Mucosa of descending colon (tissue), 3 donors: ENCODE results near the gene SH3RF3. TPM values are rescaled to one million over a fixed set of nuclear protein-coding genes. Genes with fewer than 3 reads are reported as not detected.

ENCODE experiments used
- ATAC-seq: fragments of 200-7000 bp; cut with Tn5 transposase; one replicate; pipeline ENCODE4 v1.9.1; 2020; ENCODE audit warnings: mild to moderate bottlenecking, moderate library complexity
- DNase-seq, 3 donors: peaks; one replicate each; pipeline ENCODE4 v3.0.0-alpha.2; 2020
- H3K36me3 ChIP-seq: fragments of 200-600 bp; one replicate; pipeline ENCODE4 v1.8.0; 2021; ENCODE audit warnings: low read depth, mild to moderate bottlenecking
- H3K4me1 ChIP-seq: fragments of 200-600 bp; one replicate; pipeline ENCODE4 v1.8.0; 2021; ENCODE audit warnings: low read depth, mild to moderate bottlenecking
- H3K4me3 ChIP-seq: fragments of 200-600 bp; one replicate; pipeline ENCODE4 v1.8.0; 2021; ENCODE audit warnings: mild to moderate bottlenecking
- H3K9me3 ChIP-seq: fragments of 200-600 bp; one replicate; pipeline ENCODE4 v1.8.0; 2021; ENCODE audit warnings: mild to moderate bottlenecking
- CTCF ChIP-seq: fragments of 200-600 bp; IDR thresholded peaks from one replicate; pipeline ENCODE4 v1.8.0; 2022; ENCODE audit warnings: antibody characterized with exemption, mild to moderate bottlenecking
- intact Hi-C, 2 donors: fragments of 100-400 bp; cut with DNase I in 1 of 2; cut with micrococcal nuclease in 1 of 2; formaldehyde crosslinking; loops; one replicate each; pipeline versions ENCODE4 v1.11.0 to v1.11.1; 2022; cut with DNase I, micrococcal nuclease
- total RNA-seq, 3 donors: library from RNA; stranded (reverse); fragmentation: NEBNext Ultra II Directional in 2 of 3; extraction: Animal tissue kit (Norgen Biotek cat#: 25700) in 2 of 3; gene quantifications; one replicate each; pipeline versions ENCODE4 v1.2.1 to v1.2.4, GENCODE V29; 2021 to 2023
- donor health status: DM: no; HTN: no; CAD: no; lungs with moderate emphysema.
- donor health status: DM: no; HTN: no; CAD: no.
- donor health status: DM: no; HTN: yes; CAD: no.

Gene SH3RF3
- total RNA-seq, 3 donors from 2014 or later: 1.9 to 3.7 (median 3.0) TPM

GRCh38 chr2:109288544-109289368 is 159.8 kb downstream of the SH3RF3 start:
- intact Hi-C loops: no loop called here
- ATAC-seq: no peak
- no peaks in the 10 kb centered on the region for H3K4me1 ChIP-seq

GRCh38 chr2:109289504-109290222 is 160.7 kb downstream of the SH3RF3 start:
- H3K4me3 ChIP-seq: no peak overlapping the region
- intact Hi-C loops: no loop called here
- no peak for ATAC-seq
- no peaks in the 10 kb centered on the region for H3K4me1 ChIP-seq
- H3K9me3 ChIP-seq: no peaks in the 10 kb centered on the region
- no peak for TF ChIP-seq CTCF
- H3K36me3 ChIP-seq: no peaks in the 10 kb centered on the region
- DNase-seq: no peak

More at GRCh38 chr2:109288544-109289368, 159.8 kb downstream of the SH3RF3 start:
- Histone ChIP-seq H3K9me3 (no peaks in the 10 kb centered on the region), H3K36me3 (no peaks in the 10 kb centered on the region), H3K4me3 (no peak overlapping the region)
- TF ChIP-seq CTCF: no peak
- no peak for DNase-seq

GRCh38 chr2:109290887-109291643 is 162.1 kb downstream of the SH3RF3 start:
- no peak for DNase-seq
- TF ChIP-seq CTCF: no peak
- H3K4me3 ChIP-seq: no peak overlapping the region
- intact Hi-C loops: no loop called here
- no peaks in the 10 kb centered on the region for H3K9me3 ChIP-seq
- H3K4me1 ChIP-seq: no peaks in the 10 kb centered on the region
- no peaks in the 10 kb centered on the region for H3K36me3 ChIP-seq
- ATAC-seq: no peak

- no peak for ATAC-seq
- intact Hi-C loops: no loop called here
- Histone ChIP-seq H3K36me3 (no peaks in the 10 kb centered on the region), H3K4me3 (no peak overlapping the region), H3K9me3 (no peaks in the 10 kb centered on the region), H3K4me1 (no peaks in the 10 kb centered on the region)
- no peak for DNase-seq
- TF ChIP-seq CTCF: no peak
Measured at GRCh38 chr2:109292386-109292785, 163.4 kb downstream of the SH3RF3 start.

GRCh38 chr2:109293663-109294062 is 164.7 kb downstream of the SH3RF3 start:
- Histone ChIP-seq H3K4me3 (no peak overlapping the region), H3K4me1 (no peaks in the 10 kb centered on the region), H3K9me3 (no peaks in the 10 kb centered on the region), H3K36me3 (no peaks in the 10 kb centered on the region)
- intact Hi-C loops: no loop called here
- no peak for TF ChIP-seq CTCF
- ATAC-seq (no peak), DNase-seq (no peak)
